Heart left ventricle (tissue), 16 donors: Measurements from ENCODE around the gene PSMG3. TPM values are rescaled to one million over a fixed set of nuclear protein-coding genes. Genes with fewer than 3 reads are reported as not detected.

ENCODE experiments used
- ATAC-seq, 4 donors: fragments of 200-7000 bp; cut with Tn5 transposase; one replicate each; pipeline ENCODE4 v1.9.1; 2020 to 2022; ENCODE audit warnings: moderate library complexity in 4 of 4, mild to moderate bottlenecking in 3 of 4, moderate number of reproducible peaks in 1 of 4
- DNase-seq, 5 donors: peaks; one replicate each; pipeline ENCODE4 v3.0.0-alpha.2; 2020
- H3K27ac ChIP-seq, 12 donors: fragments of 200-600 bp; sonication (generic) in 4 of 12; one replicate each; pipeline versions ENCODE4 v1.5.0 to v1.8.0; 2016 to 2022; ENCODE audit warnings: mild to moderate bottlenecking in 2 of 12
- H3K27me3 ChIP-seq, 9 donors: fragments of 200-600 bp; sonication (generic) in 2 of 9; one replicate each; pipeline versions ENCODE4 v1.5.1 to v1.8.0; 2016 to 2022; ENCODE audit warnings: mild to moderate bottlenecking in 3 of 9
- H3K36me3 ChIP-seq, 9 donors: fragments of 200-600 bp; sonication (generic) in 2 of 9; one replicate each; pipeline versions ENCODE4 v1.5.0 to v1.8.0; 2018 to 2022; ENCODE audit warnings: mild to moderate bottlenecking in 2 of 9
- H3K4me1 ChIP-seq, 12 donors: fragments of 200-600 bp; sonication (generic) in 4 of 12; one replicate each; pipeline versions ENCODE4 v1.5.0 to v1.8.0; 2016 to 2022; ENCODE audit warnings: mild to moderate bottlenecking in 3 of 12
- H3K4me3 ChIP-seq, 12 donors: fragments of 200-600 bp; sonication (generic) in 4 of 12; one replicate each; pipeline versions ENCODE4 v1.5.0 to v1.8.0; 2017 to 2022; ENCODE audit warnings: mild to moderate bottlenecking in 9 of 12, moderate library complexity in 4 of 12
- H3K9me3 ChIP-seq, 12 donors: fragments of 200-600 bp; sonication (generic) in 4 of 12; one replicate each; pipeline versions ENCODE4 v1.5.0 to v1.8.0; 2016 to 2022; ENCODE audit warnings: mild to moderate bottlenecking in 1 of 12
- POLR2A ChIP-seq, 2 donors: fragments of 450-650 bp; IDR thresholded peaks; one replicate each; pipeline ENCODE4 v1.6.1; 2017; ENCODE audit warnings: antibody characterized with exemption in 2 of 2, mild to moderate bottlenecking in 2 of 2, moderate library complexity in 2 of 2
- WGBS, 4 donors: extraction: QIAGEN DNeasy Blood & Tissue Kit in 2 of 4; methylation state at CpG; one replicate each; pipeline versions ENCODE4 v1.1.5 to v1.1.7; 2013 to 2018; 5-methylcytosine and 5-hydroxymethylcytosine counted together
- intact Hi-C, 10 donors: fragments of 100-400 bp; cut with DNase I; formaldehyde crosslinking; loops; one replicate each; pipeline versions ENCODE4 v1.11.1 to v1.14.2; 2022
- polyA plus RNA-seq, 2 donors: library from polyadenylated mRNA; stranded (reverse); fragments of 200-250 nt; gene quantifications; one replicate each; pipeline ENCODE4 v1.2.3, GENCODE V29; 2013
- total RNA-seq, 9 donors: library from RNA; depleted of rRNA in 2 of 9; stranded (reverse); fragments of >200 nt in 2 of 9; fragmentation: NEBNext Ultra II Directional in 3 of 9; extraction: Animal tissue kit (Norgen Biotek cat#: 25700) in 3 of 9; gene quantifications; one replicate each; pipeline versions ENCODE4 v1.1.0 to v1.2.4, GENCODE V29; 2016 to 2023
- TF ChIP-seq, protein P1 (sequence below), 12 donors: fragments of 200-600 bp; sonication (generic) in 4 of 12; IDR thresholded peaks; one replicate each; pipeline versions ENCODE4 v1.5.0 to v1.8.0; 2018 to 2022; ENCODE audit warnings: antibody characterized with exemption in 12 of 12, mild to moderate bottlenecking in 5 of 12
- donor health status: ischemic (EF 13 %, LVEDD 7.1; RV severe dilation, severe dysfunction).
- donor health status: healthy with polysubstance abuse.
- donor health status: DM: no; HTN: yes; CAD: no.
- donor health status: DM: no; HTN: no; CAD: no.
- donor health status: ischemic (EF 25% LVEDD 6.9; RV normal size, moderate dysfunction).
- donor health status: ischemic (EF 25% LVEDD 5.7; RV mildly dilated, moderate dysfunction).
- donor health status: healthy.
- donor health status: DM: yes; HTN: yes; CAD: no.
- donor health status: ischemic (EF 35%, LVEDD 5.7; RV mildly dilated, moderate dysfunction).
- donor health status: nonischemic (EF 11% LVEDD 7.7; RV severe dilation, severe dysfunction).
- donor health status: DM: yes; HTN: yes; CAD: no.
- donor health status: PGD.
- donor health status: ischemic (EF 29% LVEDD 5.4; RV normal size, mild dysfunction).
- donor health status: nonischemic (EF 23%, LVEDD 6.1; RV moderate dilation, normal function).

PSMG3 gene
- total and polyA plus RNA-seq, 11 donors, result 7.3 to 36.5 (median 13.8) TPM

DNA sequence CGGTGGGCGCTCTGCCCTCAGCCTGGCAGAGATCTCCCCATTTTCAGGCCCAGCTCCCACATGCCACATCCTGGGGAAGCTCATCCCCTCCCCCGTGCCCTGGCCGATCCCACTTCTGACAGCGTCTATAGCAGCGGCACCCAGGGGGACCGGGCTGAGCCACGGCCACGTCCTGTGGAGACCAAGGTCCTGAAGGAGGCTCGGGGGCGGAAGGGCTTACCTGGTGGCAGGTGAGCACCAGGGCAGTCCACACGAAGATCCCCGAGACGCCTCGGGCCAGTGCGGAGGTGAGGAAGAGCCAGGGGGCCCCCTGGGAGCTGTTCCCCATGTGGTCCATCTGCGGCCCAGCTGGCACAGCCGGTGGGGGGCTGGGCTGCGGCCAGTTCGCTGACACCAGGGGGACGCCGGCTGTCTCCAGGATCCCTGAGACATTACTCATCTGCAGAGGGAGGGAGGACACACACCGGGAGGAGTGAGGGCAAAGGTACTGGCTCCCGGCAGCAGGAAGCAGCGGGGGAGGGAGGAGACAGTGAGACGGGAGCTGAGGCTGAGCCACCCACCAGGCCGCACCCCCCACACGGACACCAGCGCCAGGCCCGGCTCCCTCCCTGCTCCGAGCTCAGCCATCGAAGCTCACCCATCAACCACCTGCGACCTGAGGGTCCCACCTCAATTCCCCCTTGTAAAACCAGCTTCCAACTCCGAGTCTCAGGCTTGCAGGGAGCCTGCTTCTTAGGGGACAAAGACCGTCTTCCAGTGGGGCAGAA, 14.6 kb downstream of the PSMG3 start:
- Histone ChIP-seq H3K9me3 (no peaks in the 10 kb centered on the region), H3K36me3 (no peaks in the 10 kb centered on the region), H3K27me3 (peaks cover 0 to 3% (median 0%) of the 10 kb centered on the region in 9 donors), H3K4me1 (peaks cover 0 to 25% (median 12%) of the 10 kb centered on the region in 12 donors), H3K4me3 (no peak overlapping the region), H3K27ac (no peak overlapping the region)
- no peak for TF ChIP-seq POLR2A (IDR thresholded peaks at IDR 0.05)
- TF ChIP-seq, protein P1, sequence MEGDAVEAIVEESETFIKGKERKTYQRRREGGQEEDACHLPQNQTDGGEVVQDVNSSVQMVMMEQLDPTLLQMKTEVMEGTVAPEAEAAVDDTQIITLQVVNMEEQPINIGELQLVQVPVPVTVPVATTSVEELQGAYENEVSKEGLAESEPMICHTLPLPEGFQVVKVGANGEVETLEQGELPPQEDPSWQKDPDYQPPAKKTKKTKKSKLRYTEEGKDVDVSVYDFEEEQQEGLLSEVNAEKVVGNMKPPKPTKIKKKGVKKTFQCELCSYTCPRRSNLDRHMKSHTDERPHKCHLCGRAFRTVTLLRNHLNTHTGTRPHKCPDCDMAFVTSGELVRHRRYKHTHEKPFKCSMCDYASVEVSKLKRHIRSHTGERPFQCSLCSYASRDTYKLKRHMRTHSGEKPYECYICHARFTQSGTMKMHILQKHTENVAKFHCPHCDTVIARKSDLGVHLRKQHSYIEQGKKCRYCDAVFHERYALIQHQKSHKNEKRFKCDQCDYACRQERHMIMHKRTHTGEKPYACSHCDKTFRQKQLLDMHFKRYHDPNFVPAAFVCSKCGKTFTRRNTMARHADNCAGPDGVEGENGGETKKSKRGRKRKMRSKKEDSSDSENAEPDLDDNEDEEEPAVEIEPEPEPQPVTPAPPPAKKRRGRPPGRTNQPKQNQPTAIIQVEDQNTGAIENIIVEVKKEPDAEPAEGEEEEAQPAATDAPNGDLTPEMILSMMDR (IDR thresholded peaks at IDR 0.05), result no peak
- 39 to 50% (median 47%) methylated on average over 26 to 35 of the region's 35 CpGs for WGBS, 4 donors
- intact Hi-C loops, result loop anchor here in 6 of 10 donors (5.0 to 10.0 kb wide), 3 partner anchors 43 to 50 kb away; partner anchors contain the start of gene INTS1 (in 2 of the 6)
- ATAC-seq (peak in 2 of 4 donors; percentile 8 to 40), DNase-seq (peak in 3 of 5 donors; percentile 24 to 64 (median 60))

GRCh38 chr7:1554333-1555045, 15.3 kb downstream of the PSMG3 start:
- Histone ChIP-seq H3K9me3 (no peaks in the 10 kb centered on the region), H3K4me3 (no peak overlapping the region), H3K36me3 (no peaks in the 10 kb centered on the region), H3K4me1 (peaks cover 0 to 25% (median 12%) of the 10 kb centered on the region in 12 donors), H3K27me3 (peaks cover 0 to 3% (median 0%) of the 10 kb centered on the region in 9 donors), H3K27ac (no peak overlapping the region)
- intact Hi-C loops, result loop anchor here in 6 of 10 donors (5.0 to 10.0 kb wide), 3 partner anchors 42 to 50 kb away; partner anchors contain the start of gene INTS1 (in 2 of the 6)
- WGBS, 4 donors, result 77 to 82% (median 79%) methylated on average over 19 to 20 of the region's 20 CpGs
- DNase-seq (peak in 2 of 5 donors; percentile 18 to 38), ATAC-seq (no peak)
- TF ChIP-seq, protein P1 (IDR thresholded peaks at IDR 0.05), result no peak
- TF ChIP-seq POLR2A (IDR thresholded peaks at IDR 0.05), result no peak

DNA sequence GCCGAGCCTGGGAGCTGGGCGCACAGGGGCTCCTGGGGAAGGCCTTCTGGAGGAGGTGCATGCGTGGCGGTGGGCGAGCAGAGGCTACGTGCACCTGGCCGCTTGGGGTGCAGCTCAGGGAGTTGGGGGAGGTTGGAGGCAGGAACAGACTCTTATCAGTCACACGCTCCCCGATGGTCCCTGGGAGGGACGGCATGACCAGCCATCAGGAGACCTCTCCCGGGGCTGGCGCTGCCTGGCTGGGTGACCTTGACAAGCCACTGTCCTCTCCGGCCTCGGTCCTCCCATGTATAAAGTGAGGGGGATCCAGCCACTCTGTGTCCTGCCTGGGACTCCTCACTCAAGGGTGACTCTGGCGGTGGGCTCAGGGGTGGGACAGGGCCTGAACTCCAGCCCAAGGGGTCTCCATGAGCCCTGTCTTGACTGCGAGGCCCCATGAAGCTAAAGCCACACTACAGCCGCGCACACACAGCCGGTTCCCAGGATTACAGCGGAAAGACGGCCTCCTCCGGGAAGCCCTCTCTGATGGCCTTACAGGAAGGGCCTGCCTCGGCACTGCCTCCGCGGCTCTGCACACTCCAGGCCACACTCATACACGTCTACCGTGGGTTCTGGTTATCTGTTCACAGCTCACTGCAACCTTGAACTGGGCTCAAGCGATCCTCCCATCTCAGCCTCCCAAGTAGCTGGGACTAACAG, 16.2 kb downstream of the PSMG3 start:
- Histone ChIP-seq H3K27ac (no peak overlapping the region), H3K4me1 (peaks cover 0 to 23% (median 12%) of the 10 kb centered on the region in 12 donors), H3K9me3 (no peaks in the 10 kb centered on the region), H3K4me3 (no peak overlapping the region), H3K27me3 (peaks cover 0 to 3% (median 0%) of the 10 kb centered on the region in 9 donors), H3K36me3 (no peaks in the 10 kb centered on the region)
- DNase-seq (peak in 2 of 5 donors; percentile 22 to 32), ATAC-seq (no peak)
- WGBS, 4 donors, result 75 to 91% (median 77%) methylated on average over 18 to 28 of the region's 28 CpGs
- intact Hi-C loops, result loop anchor here in 2 of 10 donors (10.0 kb wide), 1 partner anchor 49 kb away; the partner anchor contains the start of gene INTS1 (in 2 of the 2)
- TF ChIP-seq, protein P1 (IDR thresholded peaks at IDR 0.05), result no peak
- no peak for TF ChIP-seq POLR2A (IDR thresholded peaks at IDR 0.05)
